ENCODE results near the gene BACH2.
"Not testable (repeated sequence)": the region's sequence is repeated elsewhere in the genome, so short reads cannot be mapped to it uniquely, and the experiment has no call there.

BACH2 gene

DNA sequence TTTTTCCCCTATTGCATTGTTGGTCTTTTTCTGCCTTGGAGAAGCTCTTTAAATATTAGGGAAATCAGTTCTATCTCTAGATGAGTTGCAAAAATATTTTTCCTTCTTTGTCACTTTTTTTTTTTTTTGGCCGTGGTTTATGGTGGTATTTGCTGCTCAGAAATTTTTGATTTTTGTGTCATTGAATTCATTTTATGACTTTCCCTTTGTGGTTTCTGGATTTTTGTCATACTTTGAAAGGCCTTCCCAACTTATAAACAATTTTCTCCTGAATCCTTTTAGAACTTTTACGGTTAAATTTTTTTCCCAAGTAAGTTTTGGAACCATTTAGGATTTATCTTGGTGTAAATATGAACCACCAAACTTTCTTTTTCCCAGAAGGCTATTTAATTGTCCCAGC, 256.7 kb downstream of the BACH2 start:
- DNase-seq (ENCODE audit: low read depth in 2 of 2, low spot score in 1 of 2) = no peak

DNA sequence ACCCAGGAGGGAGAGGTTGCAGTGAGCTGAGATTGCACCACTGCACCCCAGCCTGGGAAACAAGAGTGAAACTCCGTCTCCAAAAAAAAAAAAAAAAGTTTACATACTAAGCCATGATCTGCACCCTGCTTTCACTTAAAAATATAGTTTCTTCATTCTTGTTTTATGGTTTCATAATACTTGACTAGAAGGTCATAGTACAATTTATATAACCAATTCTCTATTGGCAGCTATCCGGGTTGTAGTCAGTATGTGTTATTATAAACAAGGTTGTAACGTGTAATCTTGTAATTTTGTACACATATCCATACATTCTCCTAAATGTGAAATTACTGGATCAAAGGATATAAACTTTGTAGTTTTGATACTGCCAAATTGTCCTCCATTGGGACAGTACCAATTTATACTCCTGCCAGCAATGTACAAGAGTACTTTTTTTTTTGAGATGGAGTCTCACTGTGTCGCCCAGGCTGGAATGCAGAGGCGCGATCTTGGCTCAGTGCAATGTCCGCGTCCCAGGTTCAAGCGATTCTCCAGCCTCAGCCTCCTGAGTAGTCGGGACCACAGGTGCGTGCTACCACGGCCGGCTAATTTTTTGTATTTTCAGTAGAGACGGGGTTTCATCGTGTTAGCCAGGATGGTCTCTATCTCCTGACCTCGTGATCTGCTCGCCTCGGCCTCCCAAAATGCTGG, 257.5 kb downstream of the BACH2 start:
- DNase-seq (ENCODE audit: low read depth in 2 of 2, low spot score in 1 of 2) = no peak

DNA sequence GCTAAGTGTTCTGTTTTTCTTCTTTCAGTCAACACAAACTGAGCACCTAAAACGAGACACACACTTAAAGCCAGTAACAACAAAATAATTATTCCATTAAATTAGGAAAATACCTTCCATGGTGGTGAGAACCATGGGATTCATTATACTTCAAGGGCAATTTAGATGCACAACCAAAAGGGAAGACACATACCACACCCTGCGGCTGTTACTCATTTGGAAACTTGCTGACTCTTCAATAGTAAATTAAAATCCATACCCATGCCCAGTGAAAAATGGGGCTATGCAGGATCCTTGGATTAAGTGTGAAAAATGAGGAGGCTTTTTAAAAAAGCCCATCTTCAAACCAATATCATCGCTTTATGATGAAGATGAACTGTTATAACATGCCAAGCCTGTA, 259.7 kb downstream of the BACH2 start:
- DNase-seq (ENCODE audit: low read depth in 2 of 2, low spot score in 1 of 2) = no peak

DNA sequence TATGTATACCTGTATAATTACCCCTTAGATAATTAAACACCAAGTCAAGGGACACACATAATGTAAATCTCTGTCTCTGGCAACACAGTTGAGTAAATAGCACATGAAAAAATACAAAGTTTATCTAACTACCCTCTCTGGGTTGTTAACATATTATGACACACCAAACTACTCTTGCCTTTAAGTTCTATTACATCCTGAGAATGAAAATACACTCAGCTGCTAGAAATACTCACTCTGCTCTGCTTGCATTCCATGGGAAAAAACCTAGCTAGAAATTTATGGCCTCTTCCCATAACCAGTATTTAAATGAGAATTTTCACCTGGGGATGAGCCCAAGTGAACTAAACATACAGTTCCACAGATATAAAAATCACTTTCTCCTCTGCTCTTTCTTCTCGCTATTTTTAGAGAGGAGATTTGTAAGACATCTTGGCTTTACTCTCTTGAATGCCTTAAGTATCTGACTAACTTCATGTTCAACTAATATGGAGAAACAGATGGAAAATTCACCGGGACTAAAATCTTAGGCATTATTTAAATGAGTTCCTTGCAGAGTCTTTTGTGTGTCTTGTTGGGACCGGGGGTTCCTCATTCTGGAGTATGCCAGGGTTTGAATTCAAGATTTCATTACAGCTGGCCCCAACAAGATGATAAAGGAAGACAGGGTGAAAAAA, 261.5 kb downstream of the BACH2 start:
- no peak for DNase-seq (ENCODE audit: low read depth in 2 of 2, low spot score in 1 of 2)

DNA sequence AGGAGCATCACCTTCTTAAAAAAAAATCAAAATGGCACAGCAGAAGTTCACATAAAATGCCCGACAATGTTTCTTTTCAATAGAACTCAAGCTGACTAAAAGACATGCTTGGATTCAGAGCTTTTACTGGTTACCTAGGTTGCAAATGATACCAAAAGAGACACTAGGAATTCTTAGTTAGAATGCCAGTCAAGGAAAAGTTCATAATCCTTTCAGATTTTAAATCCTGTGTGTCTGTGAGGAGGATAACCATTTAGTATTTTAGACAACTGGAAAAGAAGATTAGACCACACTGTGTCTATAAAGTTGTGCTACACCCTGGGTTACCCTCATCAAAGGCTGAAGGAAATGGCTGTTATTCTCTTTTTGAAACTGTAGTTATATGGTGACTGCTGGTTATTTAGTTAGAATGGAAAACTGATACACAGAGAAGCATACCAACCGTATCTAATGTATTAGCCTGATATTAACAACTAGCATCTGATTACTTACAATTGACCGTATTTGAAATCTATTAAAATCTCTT, 262.8 kb downstream of the BACH2 start:
- DNase-seq (ENCODE audit: low read depth in 2 of 2, low spot score in 1 of 2) = no peak

DNA sequence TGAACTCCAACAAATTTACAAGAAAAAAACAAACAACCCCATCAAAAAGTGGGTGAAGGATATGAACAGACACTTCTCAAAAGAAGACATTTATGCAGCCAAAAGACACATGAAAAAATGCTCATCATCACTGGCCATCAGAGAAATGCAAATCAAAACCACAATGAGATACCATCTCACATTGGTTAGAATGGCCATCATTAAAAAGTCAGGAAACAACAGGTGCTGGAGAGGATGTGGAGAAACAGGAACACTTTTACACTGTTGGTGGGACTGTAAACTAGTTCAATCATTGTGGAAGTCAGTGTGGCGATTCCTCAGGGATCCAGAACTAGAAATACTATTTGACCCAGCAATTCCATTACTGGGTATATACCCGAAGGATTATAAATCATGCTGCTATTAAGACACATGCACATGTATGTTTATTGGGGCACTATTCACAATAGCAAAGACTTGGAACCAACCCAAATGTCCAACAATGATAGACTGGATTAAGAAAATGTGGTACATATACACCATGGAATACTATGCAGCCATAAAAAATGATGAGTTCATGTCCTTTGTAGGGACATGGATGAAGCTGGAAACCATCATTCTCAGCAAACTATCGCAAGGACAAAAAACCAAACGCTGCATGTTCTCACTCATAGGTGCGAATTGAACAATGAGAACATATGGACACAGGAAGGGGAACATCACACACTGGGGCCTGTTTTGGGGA, 264.0 kb downstream of the BACH2 start:
- DNase-seq (ENCODE audit: low read depth in 2 of 2, low spot score in 1 of 2) = not testable (repeated sequence)

DNA sequence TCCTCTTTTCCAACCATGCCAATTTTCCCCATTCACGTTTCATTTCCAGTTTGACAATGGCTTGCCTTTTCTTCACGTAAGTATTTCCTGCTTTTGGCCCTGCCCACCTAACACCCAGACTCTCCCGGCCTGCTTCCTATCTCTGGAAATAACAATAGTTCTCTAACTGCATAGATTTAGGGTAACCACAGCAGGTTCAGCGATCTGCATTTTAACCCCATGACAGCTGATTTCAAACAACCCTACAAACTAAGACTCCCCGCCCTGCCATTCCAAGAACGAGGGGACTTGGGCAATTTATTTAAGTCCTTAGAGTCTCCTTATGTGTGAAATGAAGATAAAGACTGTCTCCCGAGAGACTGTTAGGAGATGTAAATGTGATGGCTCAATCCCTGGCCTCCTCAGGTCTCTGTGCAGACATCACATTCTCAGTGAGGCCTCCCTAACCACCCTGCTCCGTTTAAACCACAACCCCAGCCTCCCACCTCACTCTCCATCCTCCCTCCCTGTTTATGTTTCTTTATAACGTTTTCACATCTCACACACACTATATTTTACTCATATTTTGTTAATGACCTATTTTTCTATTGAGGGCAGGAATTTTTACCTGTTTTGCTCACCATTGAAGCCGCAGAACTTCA, 267.5 kb downstream of the BACH2 start:
- no peak for DNase-seq (ENCODE audit: low read depth in 2 of 2, low spot score in 1 of 2)

DNA sequence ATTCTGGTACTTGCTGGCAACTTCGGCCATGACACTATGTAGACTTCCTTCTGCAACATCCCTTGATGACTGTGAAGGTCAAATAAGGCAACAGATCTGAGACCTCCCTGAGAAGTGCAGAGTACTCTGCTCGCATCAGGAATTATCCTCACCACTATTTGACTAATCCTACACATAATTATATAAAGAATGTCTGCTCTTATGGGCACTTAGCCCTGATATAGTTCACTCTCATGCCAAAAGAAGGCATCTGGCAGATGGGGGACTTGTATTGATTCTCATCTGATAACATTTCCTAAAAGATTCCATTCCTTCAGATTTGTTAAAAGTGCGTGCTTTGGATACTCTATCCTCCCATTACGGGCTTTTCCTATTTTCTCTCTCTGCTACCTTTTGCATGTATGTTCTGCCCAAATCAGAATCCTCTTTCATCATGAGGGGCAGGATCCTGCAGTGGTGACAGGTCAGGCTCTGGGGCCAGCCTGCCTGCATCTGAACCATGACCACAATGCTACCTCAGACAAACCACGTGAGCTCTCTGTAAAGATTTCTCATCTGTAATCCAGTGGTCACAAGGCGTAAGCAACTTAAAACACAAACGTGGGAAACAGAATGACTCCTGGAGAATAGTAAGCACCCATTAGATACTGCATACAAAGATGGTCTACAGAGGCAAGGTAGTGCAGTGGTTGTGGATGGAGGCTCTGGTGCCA, 268.4 kb downstream of the BACH2 start:
- no peak for DNase-seq (ENCODE audit: low read depth in 2 of 2, low spot score in 1 of 2)

DNA sequence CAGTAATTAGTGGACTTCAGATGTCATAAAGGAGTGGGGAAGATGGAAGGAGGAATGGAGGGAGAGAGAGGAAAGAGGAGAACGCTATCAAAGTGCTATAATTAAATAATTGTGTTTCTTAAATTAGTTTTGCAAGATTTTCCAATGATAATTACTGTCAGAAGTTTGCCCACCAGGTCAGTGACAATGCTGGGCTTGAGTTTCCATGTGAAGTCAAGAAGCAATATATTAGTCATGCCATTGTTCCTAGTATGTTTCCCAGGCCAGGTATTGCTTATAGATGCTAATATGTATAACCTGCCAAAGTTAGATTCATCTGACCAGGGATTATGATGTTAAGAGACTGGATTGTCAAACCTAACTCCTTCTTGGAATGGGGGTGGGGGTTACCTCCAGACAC, 270.4 kb downstream of the BACH2 start:
- no peak for DNase-seq (ENCODE audit: low read depth in 2 of 2, low spot score in 1 of 2)

DNA sequence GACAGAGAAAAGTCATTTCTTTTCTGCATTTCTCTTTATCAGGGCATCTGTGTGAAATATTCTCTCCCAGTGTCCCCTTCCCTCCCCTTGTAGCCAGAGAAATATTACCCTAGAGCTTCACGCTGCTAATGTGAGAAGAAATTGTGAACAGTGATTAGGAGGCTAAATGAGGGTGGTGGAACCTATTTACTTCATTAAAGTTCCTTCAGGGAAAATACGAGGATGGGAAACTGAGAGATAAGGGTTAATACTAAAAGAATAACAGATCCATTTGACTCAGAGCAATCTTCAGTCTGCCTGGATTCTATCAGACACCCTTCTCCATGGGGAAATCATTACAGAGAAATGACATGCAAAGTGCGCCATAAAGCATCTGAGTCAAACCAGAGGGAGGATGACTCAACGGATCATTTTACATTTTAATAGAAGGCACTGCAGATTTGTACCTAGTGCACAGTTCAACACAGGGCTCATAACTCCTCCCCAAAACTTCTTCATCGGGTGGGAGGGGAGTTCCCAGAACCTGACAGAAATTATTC, 271.1 kb downstream of the BACH2 start:
- no peak for DNase-seq (ENCODE audit: low read depth in 2 of 2, low spot score in 1 of 2)

DNA sequence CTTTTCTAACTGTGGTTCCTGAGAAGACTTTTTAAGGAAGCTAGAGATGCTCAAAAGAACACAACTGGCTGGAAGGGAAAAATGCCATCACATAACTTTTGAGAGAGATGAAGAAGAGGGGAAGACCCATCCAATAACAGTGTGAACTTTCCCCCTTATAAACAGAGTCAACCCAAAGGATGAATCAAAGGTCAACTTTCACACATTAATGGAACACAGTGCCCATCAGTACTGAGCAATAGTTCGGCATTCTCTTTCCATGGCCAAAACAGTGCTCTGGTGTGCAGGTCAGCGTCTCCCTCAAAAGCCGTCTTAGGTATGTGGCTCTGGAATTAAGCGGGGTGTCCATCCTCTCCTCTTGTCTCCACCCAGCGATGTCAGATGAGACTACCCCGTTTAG, 272.0 kb downstream of the BACH2 start:
- DNase-seq (ENCODE audit: low read depth in 2 of 2, low spot score in 1 of 2) = no peak

DNA sequence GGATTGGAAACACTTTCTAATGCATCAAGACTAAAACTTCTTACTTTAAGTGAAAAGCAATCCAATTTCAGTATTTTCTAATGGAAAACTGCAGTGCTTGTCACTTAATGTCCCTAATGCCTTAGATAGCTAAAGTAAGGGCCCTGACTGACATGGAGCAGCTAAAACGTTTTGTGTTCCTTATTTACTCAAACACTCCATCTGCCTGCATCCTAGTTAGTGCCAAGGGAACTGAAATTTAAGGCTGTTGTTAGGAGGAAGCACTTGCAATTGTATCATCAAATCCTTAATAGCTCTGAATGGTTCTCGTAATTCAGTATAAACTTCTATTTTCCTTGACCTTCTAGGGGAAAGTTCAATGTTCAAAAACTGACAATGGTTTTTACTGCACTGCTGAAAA, 274.9 kb downstream of the BACH2 start:
- DNase-seq (ENCODE audit: low read depth in 2 of 2, low spot score in 1 of 2) = no peak

DNA sequence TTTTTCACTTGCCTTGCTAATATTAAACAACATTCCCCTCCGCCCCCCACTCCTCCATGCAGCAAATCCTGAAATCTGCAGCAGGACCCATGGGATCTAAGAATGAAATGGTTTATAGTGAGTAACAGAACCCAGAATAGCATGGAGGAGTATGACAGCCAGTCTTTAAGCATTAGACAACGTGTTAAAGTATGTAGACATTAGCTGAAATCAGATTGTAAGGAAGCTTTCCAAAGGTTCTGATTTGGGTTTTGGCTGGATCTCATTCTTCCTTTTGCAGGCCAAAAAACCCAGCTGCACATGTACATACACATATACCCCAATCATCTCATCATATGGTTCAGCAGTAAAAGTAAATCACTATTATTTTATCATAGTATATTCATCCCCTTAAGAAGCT, 275.9 kb downstream of the BACH2 start:
- DNase-seq (ENCODE audit: low read depth in 2 of 2, low spot score in 1 of 2) = no peak

DNA sequence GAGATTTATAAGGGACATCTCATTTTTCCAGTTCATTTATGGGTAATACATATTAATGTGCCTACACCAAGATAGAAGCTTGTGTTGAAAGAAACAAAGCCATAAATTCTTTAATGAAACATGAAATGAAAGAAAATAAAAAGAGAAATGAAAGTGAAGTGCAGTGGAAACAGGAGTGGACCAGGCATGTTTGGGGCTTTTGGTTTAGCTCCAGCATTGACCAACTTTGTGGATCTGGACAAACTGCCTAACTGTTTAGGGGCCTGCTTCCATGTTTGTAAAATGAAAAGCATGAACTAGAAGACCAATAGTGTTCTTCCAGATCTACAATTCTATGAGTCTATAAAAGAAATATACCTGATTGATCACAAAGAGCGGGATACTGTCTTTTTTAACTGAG, 277.4 kb downstream of the BACH2 start:
- DNase-seq (ENCODE audit: low read depth in 2 of 2, low spot score in 1 of 2) = no peak

DNA sequence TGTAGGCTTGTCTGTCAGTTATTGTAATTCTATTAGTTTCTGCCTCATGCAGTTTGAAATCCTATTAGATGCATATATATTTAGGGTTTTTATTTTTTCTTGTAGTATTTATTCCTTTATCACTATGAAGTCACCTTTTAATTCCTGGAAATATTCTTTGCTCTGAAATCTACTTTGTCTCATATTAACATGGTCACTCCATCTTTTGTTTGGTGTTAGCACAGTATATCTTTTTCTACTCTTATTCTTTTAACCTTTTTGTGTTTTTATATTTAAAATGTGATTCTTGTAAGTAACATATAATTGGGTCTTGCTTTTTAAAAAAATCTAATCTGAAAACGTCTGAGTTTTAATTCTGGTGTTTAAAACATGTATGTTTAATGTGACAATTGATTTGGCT, 280.8 kb downstream of the BACH2 start:
- DNase-seq (ENCODE audit: low read depth in 2 of 2, low spot score in 1 of 2) = no peak

DNA sequence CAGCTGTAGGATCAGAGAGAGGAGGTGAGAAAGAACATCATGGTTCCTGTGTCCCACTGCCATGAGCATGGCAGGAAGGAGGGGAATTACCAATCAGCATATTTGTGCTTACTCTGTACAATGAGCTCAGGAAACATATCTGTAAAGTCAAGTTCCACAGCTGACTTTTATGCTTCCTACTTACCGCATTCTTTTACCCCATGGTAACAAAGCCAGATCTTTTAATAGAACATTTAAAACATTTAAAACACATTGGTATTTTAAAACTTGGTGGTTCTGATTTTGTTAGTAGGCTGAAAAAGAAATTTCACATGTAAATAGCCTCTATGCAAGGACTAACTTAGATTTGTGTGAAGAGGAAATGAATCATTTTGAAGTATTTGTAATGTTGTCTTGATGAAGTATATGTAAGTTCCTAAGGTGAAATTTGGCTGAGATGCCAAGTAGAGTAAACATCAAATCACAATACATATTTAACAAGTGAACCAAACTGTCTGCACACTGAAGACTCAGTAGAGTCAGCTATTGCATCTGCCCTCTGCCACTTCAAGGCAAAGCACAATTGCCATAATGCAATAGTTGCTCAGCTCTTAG, 287.6 kb downstream of the BACH2 start:
- no peak for DNase-seq (ENCODE audit: low read depth in 2 of 2, low spot score in 1 of 2)

DNA sequence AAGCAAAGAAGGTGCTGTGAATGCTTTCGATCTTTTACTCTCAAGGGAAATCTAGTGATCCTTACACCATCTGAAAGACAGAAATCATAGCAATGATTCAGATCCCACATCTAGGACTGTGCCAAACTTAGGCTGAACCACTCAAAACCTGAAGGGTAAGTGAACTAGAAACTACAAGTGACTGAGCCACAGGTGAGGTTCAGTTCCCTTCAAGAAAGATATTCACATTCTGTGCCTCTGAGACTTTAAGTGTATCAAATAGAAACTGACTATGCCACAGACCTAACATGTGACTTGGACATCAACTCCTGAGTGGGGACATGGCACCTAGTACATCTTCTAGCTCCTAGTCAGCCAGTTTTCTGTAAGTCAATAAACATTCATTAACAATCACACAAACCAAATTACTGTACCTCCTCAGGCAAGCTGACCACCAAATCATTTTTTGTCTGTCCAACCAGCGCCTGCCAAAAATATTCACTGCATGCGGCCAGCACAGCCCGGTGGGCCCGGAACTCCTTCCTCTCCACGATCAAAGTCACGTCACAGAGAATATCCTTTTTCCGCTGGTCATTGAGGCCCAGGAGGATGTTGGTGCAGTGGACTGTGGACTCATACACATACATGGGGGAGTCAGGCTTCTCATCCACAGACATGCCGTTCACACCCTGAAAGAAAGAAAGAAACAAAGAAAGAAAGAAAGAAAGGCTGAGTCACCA, 288.3 kb downstream of the BACH2 start:
- no peak for DNase-seq (ENCODE audit: low read depth in 2 of 2, low spot score in 1 of 2)

DNA sequence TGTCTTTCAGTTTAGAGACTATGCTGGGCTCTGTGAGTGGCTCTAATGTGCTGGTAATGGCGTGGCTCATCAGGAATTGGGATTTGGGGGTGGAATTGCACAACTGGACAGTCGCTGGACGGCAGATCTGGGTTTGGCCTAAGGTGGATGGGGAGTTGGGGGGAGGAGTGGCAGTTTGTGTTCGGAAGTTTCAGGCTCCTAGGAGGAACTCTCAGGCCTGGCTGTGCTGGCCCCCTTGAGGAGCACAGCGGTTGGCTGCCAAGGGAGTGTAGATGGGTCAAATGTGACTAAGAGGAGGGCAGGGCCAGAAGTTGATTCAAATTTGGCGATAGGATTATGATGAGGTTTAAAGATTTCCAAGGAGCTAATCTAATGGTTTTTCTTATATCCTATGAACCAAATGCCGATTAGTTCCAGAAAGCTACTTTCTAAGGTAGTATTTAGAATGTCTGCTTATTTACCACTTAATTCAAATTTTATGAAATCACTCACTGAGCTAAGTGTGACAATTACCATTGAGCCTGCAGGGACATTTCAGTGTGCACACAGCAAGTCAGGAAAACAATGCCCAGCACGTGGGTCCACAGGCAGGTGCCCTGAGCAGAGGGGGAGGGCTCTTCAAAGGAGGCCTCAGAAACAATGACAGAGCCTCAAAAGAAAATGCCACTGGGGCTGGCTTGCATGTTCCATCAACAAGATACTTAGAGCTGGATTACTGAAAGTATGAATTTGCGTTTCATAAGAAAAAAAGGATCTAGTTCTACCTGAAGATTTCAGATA, 291.4 kb downstream of the BACH2 start:
- DNase-seq (ENCODE audit: low read depth in 2 of 2, low spot score in 1 of 2) = no peak

DNA sequence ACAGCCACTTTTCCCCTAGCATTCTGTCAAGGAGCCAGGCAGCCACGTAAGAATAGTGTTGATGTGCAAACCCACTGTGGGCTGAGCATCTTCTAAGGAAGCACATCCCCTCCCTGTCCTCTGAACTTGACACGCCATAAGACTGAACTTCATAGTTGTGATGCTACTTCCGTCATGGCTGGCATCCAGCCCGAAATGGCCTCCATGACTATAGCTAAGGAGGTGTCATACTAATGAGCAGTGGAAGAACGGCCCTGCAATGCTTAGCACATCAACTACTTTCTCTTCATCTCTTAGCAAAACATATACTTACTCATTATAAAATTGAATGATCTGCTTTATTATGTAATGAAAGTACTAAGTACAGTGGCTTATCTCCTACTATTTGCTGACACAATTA, 292.1 kb downstream of the BACH2 start:
- no peak for DNase-seq (ENCODE audit: low read depth in 2 of 2, low spot score in 1 of 2)

All from stimulated activated CD8-positive, alpha-beta memory T cell treated with anti-CD3 and anti-CD28 coated beads, Interleukin-4, amount 100 ng/mL, for 1 hour (primary cell).